Stomach (tissue), 19 donors: ENCODE data around the gene NCOA5. TPM values are rescaled to one million over a fixed set of nuclear protein-coding genes. Genes with fewer than 3 reads are reported as not detected.
A peak's percentile ranks its signal among the peaks of the same experiment; 100 is the strongest.

Experiments
- DNase-seq, 2 donors: peaks; one replicate each; pipeline versions ENCODE4 v3.0.0 to v3.0.0-alpha.2; 2013 to 2019
- H3K27ac ChIP-seq, 5 donors: fragments of 200-600 bp in 4 of 5; sonication (generic) in 4 of 5; one replicate each; pipeline ENCODE4 v1.5.1; 2013 to 2019; ENCODE audit warnings: mild to moderate bottlenecking in 1 of 5, moderate library complexity in 1 of 5
- H3K27me3 ChIP-seq, 3 donors: fragments of 200-600 bp; sonication (generic); one replicate each; pipeline ENCODE4 v1.5.1; 2017 to 2019; ENCODE audit warnings: mixed run types in 1 of 3
- H3K36me3 ChIP-seq, 4 donors: fragments of 200-600 bp; sonication (generic); 1 replicate in 3 of 4; 2 replicates in 1 of 4; pipeline ENCODE4 v1.5.1; 2016 to 2019
- H3K4me1 ChIP-seq, 4 donors: fragments of 200-600 bp; sonication (generic); one replicate each; pipeline ENCODE4 v1.5.1; 2016 to 2019
- H3K4me3 ChIP-seq, 4 donors: fragments of 200-600 bp; sonication (generic) in 3 of 4; one replicate each; pipeline ENCODE4 v1.5.1; 2016 to 2019; ENCODE audit warnings: mild to moderate bottlenecking in 1 of 4
- H3K9me3 ChIP-seq, 4 donors: fragments of 200-600 bp; sonication (generic); one replicate each; pipeline ENCODE4 v1.5.1; 2016 to 2019
- EP300 ChIP-seq: sonication (generic); formaldehyde crosslinking; IDR thresholded peaks from one replicate; pipeline ENCODE4 v1.6.1; 2017; ENCODE audit warnings: antibody characterized with exemption
- POLR2A ChIP-seq, 4 donors: fragments of 450-650 bp; IDR thresholded peaks; one replicate each; pipeline ENCODE4 v1.6.1; 2016; ENCODE audit warnings: antibody characterized with exemption in 4 of 4, control low read depth in 2 of 4, mild to moderate bottlenecking in 1 of 4, moderate library complexity in 1 of 4
- POLR2AphosphoS5 ChIP-seq, 3 donors: sonication (generic); formaldehyde crosslinking; IDR thresholded peaks; one replicate each; pipeline ENCODE4 v1.6.1; 2016; ENCODE audit warnings: antibody characterized with exemption in 3 of 3
- WGBS, 5 donors: extraction: QIAGEN DNeasy Blood & Tissue Kit in 3 of 5; methylation state at CpG; one replicate each; pipeline versions ENCODE4 v1.1.5 to v1.1.7; 2013 to 2018; 5-methylcytosine and 5-hydroxymethylcytosine counted together
- intact Hi-C: fragments of 100-400 bp; cut with DNase I; formaldehyde crosslinking; loops from one replicate; pipeline ENCODE4 v1.15.1; 2023; ENCODE audit warnings: low total_unique reads
- long read RNA-seq, 10 donors: transcript quantifications; one replicate each; lab custom pipeline, GENCODE V29; 2026
- polyA plus RNA-seq, 3 donors: library from polyadenylated mRNA; stranded (reverse); fragments of 200-250 nt; gene quantifications; one replicate each; pipeline ENCODE4 v1.2.3, GENCODE V29; 2013
- total RNA-seq, 5 donors: library from RNA; depleted of rRNA; stranded (reverse); fragments of >200 nt; gene quantifications; one replicate each; pipeline versions ENCODE4 v1.1.0 to v1.2.3, GENCODE V29; 2014 to 2016
- TF ChIP-seq, protein P1 (sequence below), 7 experiments: fragments of 450-650 bp in 4 of 7; fragments of 200-600 bp in 3 of 7; sonication (generic) in 3 of 7; IDR thresholded peaks; one replicate each; pipeline ENCODE4 v1.5.1; 2016 to 2019; ENCODE audit warnings: antibody characterized with exemption in 7 of 7, control low read depth in 2 of 7, mild to moderate bottlenecking in 1 of 7
- donor health status: healthy with polysubstance abuse.
- donor health status: Bipolar disorder and iron deficiency.
- donor health status: healthy.

NCOA5 gene
- total RNA-seq = 10 to 100 TPM in 2 of 5 donors, 1 to 10 TPM in 3; 4.3 to 58.9 (median 9.5) TPM
- 10 to 100 TPM; 11.2 to 17.7 (median 11.6) TPM for polyA plus RNA-seq
- long read RNA-seq, donor 1 = 0 reads
- long read RNA-seq, donor 2, partial matches to known transcripts = 0 of 1 reads
- long read RNA-seq, donor 2, other reads (novel, unspliced or antisense) = 0 of 1 reads
- long read RNA-seq, donor 3, partial matches to known transcripts = 0 of 3 reads
- long read RNA-seq, donor 3, other reads (novel, unspliced or antisense) = 0 of 3 reads
- long read RNA-seq, donor 4, partial matches to known transcripts = 0 of 1 reads
- long read RNA-seq, donor 4, other reads (novel, unspliced or antisense) = 0 of 1 reads
- long read RNA-seq, donor 5, partial matches to known transcripts = 0 of 2 reads
- long read RNA-seq, donor 5, other reads (novel, unspliced or antisense) = 0 of 2 reads
- long read RNA-seq, donor 6, transcript NCOA5-201 (8 exons, 3,220 nt) = major isoform, 5 of 5 reads
- long read RNA-seq, donor 6, partial matches to known transcripts = 0 of 5 reads
- long read RNA-seq, donor 6, other reads (novel, unspliced or antisense) = 0 of 5 reads
- long read RNA-seq, donor 7, partial matches to known transcripts = 0 of 3 reads
- long read RNA-seq, donor 7, other reads (novel, unspliced or antisense) = 0 of 3 reads
- long read RNA-seq, donor 8, partial matches to known transcripts = 0 of 1 reads
- long read RNA-seq, donor 8, other reads (novel, unspliced or antisense) = 0 of 1 reads
- long read RNA-seq, donor 9, partial matches to known transcripts = 0 of 2 reads
- long read RNA-seq, donor 9, other reads (novel, unspliced or antisense) = 0 of 2 reads
- long read RNA-seq, donor 10 = 0 reads

DNA sequence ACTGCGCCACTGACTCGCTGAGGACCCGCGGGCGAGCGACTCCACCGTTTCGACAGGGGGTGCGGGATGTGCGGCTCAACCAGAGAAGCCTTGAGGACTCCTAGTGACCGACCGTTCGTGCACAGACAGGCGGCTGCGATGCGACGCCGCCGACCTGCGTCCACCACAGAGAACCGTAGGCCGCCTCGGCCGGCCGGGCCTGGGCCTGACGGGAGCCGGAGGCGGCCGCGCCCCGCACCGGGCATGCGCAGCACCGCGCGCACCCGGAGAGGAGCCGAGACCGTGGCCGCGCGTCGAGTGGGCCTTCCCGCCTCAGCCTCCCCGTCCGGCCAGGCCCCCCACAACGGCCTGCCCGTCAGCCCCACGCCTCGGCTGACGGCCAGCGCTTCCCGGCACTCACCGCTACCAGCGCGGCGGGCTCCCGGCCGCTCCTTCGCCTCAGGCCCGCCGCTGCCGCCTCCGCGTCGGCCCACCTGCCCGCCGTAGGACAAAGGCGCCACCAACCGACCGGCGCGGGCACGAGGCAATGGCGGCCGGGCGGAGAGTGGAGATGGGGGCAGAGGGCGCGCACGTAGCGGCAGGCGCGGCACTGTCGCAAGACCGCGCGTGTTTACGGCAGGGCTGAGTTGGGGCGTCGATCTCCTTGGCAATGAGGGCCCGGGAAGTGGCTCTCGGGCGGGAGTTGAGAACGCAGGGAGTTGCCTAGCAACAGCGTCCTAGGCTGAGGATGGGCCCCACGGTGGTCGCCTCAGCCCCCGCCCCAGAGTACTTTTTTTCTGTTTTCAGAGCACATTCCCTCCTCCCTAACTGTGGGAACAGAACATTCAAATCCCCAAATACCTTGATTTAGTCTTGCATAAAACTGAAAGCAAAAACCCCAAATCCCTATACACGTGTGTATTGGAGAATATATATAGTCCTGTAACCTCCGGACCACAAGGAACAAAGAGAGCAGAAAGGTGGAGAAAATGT, at the start of gene NCOA5:
Gene NCOA5 (minus strand): TSS at position 546 of the 972 bp plus-strand sequence. CDS start 10,538 bp downstream, outside the sequence.
- intact Hi-C loops = loop anchor here (10.0 kb wide), 1 partner anchor 75 kb away; no protein-coding TSS in a partner anchor
- 0 to 1% (median 0%) methylated on average over 11 to 100 of the region's 100 CpGs for WGBS, 5 donors
- peak; percentile 95 to 99 for DNase-seq
- Histone ChIP-seq H3K27me3 (no peaks in the 10 kb centered on the region), H3K4me3 (peak within 1 kb of the TSS; percentile 66 to 85 (median 80)), H3K9me3 (no peaks in the 10 kb centered on the region), H3K36me3 (no peaks in the 10 kb centered on the region), H3K27ac (peak within 1 kb of the TSS; percentile 94 to 99 (median 99)), H3K4me1 (peaks cover 37 to 50% (median 46%) of the 10 kb centered on the region in 4 donors)
- TF ChIP-seq, protein P1, sequence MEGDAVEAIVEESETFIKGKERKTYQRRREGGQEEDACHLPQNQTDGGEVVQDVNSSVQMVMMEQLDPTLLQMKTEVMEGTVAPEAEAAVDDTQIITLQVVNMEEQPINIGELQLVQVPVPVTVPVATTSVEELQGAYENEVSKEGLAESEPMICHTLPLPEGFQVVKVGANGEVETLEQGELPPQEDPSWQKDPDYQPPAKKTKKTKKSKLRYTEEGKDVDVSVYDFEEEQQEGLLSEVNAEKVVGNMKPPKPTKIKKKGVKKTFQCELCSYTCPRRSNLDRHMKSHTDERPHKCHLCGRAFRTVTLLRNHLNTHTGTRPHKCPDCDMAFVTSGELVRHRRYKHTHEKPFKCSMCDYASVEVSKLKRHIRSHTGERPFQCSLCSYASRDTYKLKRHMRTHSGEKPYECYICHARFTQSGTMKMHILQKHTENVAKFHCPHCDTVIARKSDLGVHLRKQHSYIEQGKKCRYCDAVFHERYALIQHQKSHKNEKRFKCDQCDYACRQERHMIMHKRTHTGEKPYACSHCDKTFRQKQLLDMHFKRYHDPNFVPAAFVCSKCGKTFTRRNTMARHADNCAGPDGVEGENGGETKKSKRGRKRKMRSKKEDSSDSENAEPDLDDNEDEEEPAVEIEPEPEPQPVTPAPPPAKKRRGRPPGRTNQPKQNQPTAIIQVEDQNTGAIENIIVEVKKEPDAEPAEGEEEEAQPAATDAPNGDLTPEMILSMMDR (IDR thresholded peaks at IDR 0.05) = peak in 1 of 7 experiments; percentile 32
- TF ChIP-seq POLR2A (IDR thresholded peaks at IDR 0.05) (peak in 1 of 4 donors; percentile 54), POLR2AphosphoS5 (IDR thresholded peaks at IDR 0.05) (peak; percentile 89 to 98 (median 98)), EP300 (no peak)

DNA sequence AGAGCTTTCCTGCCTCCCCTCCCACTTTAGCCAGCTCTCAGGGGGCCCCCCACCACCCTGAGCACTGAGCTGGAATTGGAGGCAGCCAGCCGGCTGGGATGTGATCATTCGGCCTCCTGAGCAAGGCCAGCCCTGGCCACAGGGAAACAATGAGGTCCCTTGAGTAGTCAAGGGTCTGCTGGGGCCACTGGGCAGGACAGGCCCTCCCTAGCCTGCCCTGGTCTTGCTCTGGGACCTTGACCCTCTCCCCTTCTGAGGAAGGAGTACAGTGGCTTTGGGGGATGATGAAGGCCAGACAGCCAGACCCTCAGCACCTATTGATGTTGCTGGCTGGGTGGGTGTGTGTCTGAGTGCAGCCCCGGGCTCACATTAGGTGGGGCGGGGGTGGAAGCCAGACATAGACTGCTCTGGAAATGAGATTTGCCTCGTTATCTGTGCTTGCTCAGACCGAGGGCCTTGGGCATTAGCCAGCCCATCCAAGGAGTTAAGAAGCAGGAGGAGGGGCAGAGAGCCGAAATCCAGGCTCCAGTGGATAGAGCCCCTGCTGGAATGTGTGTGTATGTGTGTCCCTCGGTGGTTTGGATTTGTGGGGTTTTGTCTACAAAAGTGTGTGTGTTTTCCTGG, 49.6 kb upstream of the NCOA5 start:
- Histone ChIP-seq H3K4me3 (no peak overlapping the region), H3K9me3 (no peaks in the 10 kb centered on the region), H3K36me3 (no peaks in the 10 kb centered on the region), H3K27ac (no peak overlapping the region), H3K27me3 (peaks cover 0 to 93% (median 47%) of the 10 kb centered on the region in 3 donors), H3K4me1 (no peaks in the 10 kb centered on the region)
- peak in 1 of 2 donors; percentile 52 for DNase-seq
- intact Hi-C loops = loop anchor here (10.0 kb wide), 1 partner anchor 185 kb away; no protein-coding TSS in a partner anchor
- TF ChIP-seq POLR2AphosphoS5 (IDR thresholded peaks at IDR 0.05) (no peak), POLR2A (IDR thresholded peaks at IDR 0.05) (no peak), EP300 (no peak)
- TF ChIP-seq, protein P1 (IDR thresholded peaks at IDR 0.05) = no peak
- 27 to 36% (median 30%) methylated on average over 6 to 8 of the region's 8 CpGs for WGBS, 5 donors

DNA sequence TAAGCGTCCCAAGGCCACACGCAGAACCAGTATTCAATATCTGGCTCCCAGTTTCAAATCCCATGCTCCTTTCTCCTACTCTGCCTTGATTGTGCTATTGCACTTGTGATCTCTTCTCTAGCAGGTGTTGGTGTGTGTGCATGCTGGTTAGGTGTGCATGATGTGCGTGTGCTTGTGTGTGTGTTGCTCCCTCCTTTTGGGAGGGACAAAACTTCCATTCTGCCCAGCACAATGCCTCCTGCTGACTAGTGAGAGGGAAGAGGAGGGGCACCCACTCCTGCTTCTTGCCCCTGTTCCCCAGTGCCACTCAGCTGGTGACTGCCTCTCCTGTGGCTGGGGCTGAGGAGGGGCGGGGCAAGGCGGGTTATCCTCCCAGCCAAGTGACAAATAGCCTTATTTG, 48.1 kb upstream of the NCOA5 start:
- H3K27me3 ChIP-seq = peaks cover 0 to 97% (median 47%) of the 10 kb centered on the region in 3 donors
- 62 to 71% (median 65%) methylated on average over 5 of the region's 5 CpGs for WGBS, 5 donors
- intact Hi-C loops = loop anchor here (10.0 kb wide), 1 partner anchor 187 kb away; no protein-coding TSS in a partner anchor

More for the DNA sequence above, 48.1 kb upstream of the NCOA5 start:
- Histone ChIP-seq H3K9me3 (no peaks in the 10 kb centered on the region), H3K36me3 (no peaks in the 10 kb centered on the region), H3K27ac (no peak overlapping the region), H3K4me3 (no peak overlapping the region), H3K4me1 (peaks cover 0 to 4% (median 2%) of the 10 kb centered on the region in 4 donors)
- TF ChIP-seq POLR2A (IDR thresholded peaks at IDR 0.05) = no peak
- no peak for TF ChIP-seq POLR2AphosphoS5 (IDR thresholded peaks at IDR 0.05)
- TF ChIP-seq EP300 = no peak
- TF ChIP-seq, protein P1 (IDR thresholded peaks at IDR 0.05) = no peak
- no peak for DNase-seq
